Adrenal gland (tissue), 12 donors: ENCODE measurements around the gene SMPD2. TPM values are rescaled to one million over a fixed set of nuclear protein-coding genes. Genes with fewer than 3 reads are reported as not detected.
"Not testable (repeated sequence)": the region's sequence is repeated elsewhere in the genome, so short reads cannot be mapped to it uniquely, and the experiment has no call there.

Experiments
- DNase-seq, 7 donors: peaks; one replicate each; pipeline ENCODE4 v3.0.0-alpha.2; 2019 to 2020
- H3K27ac ChIP-seq, 5 donors: fragments of 200-600 bp; sonication (generic) in 4 of 5; 1 replicate in 3 of 5; 2 replicates in 2 of 5; pipeline versions ENCODE4 v1.5.1 to v1.8.0; 2016 to 2020; ENCODE audit warnings: mild to moderate bottlenecking in 1 of 5
- H3K27me3 ChIP-seq: fragments of 200-600 bp; 2 replicates; pipeline ENCODE4 v1.8.0; 2021
- H3K36me3 ChIP-seq, 2 donors: fragments of 200-600 bp; replicated peaks in 1 of 2; 1 replicate in 1 of 2; 2 replicates in 1 of 2; pipeline versions ENCODE4 v1.5.1 to v1.8.0; 2018 to 2022
- H3K4me1 ChIP-seq, 2 donors: fragments of 200-600 bp; replicated peaks in 1 of 2; 1 replicate in 1 of 2; 2 replicates in 1 of 2; pipeline versions ENCODE4 v1.5.1 to v1.8.0; 2018 to 2021
- H3K4me3 ChIP-seq, 4 donors: fragments of 200-600 bp; sonication (generic) in 3 of 4; one replicate each; pipeline ENCODE4 v1.5.1; 2016 to 2018
- H3K9me3 ChIP-seq, 3 donors: fragments of 200-600 bp; sonication (generic) in 1 of 3; replicated peaks in 1 of 3; 1 replicate in 2 of 3; 2 replicates in 1 of 3; pipeline versions ENCODE4 v1.5.1 to v1.8.0; 2016 to 2021
- CTCF ChIP-seq, 6 experiments: fragments of 450-650 bp in 4 of 6; fragments of 200-600 bp in 2 of 6; sonication (generic) in 1 of 6; IDR thresholded peaks; 1 replicate in 5 of 6; 2 replicates in 1 of 6; pipeline versions ENCODE4 v1.5.1 to v1.8.0; 2016 to 2021; ENCODE audit warnings: antibody characterized with exemption in 6 of 6, mild to moderate bottlenecking in 2 of 6, moderate library complexity in 1 of 6
- POLR2A ChIP-seq, 2 donors: fragments of 450-650 bp; IDR thresholded peaks; one replicate each; pipeline ENCODE4 v1.6.1; 2017; ENCODE audit warnings: antibody characterized with exemption in 2 of 2, mild to moderate bottlenecking in 2 of 2, moderate library complexity in 1 of 2
- WGBS, 4 donors: extraction: QIAGEN DNeasy Blood & Tissue Kit in 2 of 4; methylation state at CpG; one replicate each; pipeline versions ENCODE4 v1.1.5 to v1.1.7; 2013 to 2017; 5-methylcytosine and 5-hydroxymethylcytosine counted together
- intact Hi-C, 2 donors: fragments of 100-400 bp; cut with DNase I; formaldehyde crosslinking; loops; one replicate each; pipeline versions ENCODE4 v1.14.1 to v1.15.0; 2022 to 2023
- polyA plus RNA-seq, 3 donors: library from polyadenylated mRNA; stranded (reverse); fragments of 200-250 nt in 2 of 3; fragments of 350-450 nt in 1 of 3; fragmentation: Illumina TruSeq in 1 of 3; extraction: RNeasy Lipid Tissue Mini Kit (QIAGEN cat#74804) in 1 of 3; gene quantifications; one replicate each; pipeline ENCODE4 v1.2.3, GENCODE V29; 2013 to 2014
- total RNA-seq, 9 donors: library from RNA; depleted of rRNA in 4 of 9; stranded (reverse); fragments of >200 nt in 4 of 9; fragments of 120-200 nt in 1 of 9; fragmentation: NEBNext Ultra II Directional in 1 of 9; extraction: Animal tissue kit (Norgen Biotek cat#: 25700) in 1 of 9; gene quantifications; one replicate each; pipeline versions ENCODE4 v1.1.0 to v1.2.4, GENCODE V29; 2013 to 2023
- donor health status: healthy with polysubstance abuse.
- donor health status: Bipolar disorder and iron deficiency.
- donor health status: DM: yes; HTN: yes; CAD: no.
- donor health status: DM: no; HTN: no; CAD: no.
- donor health status: DM: no; HTN: no; CAD: no.
- donor health status: DM: yes; HTN: yes; CAD: no.

SMPD2 gene
- total and polyA plus RNA-seq, 12 donors, result 3.2 to 17.5 (median 10.4) TPM

- intact Hi-C loops, result no loop called here
- peak in 6 of 7 donors; percentile 66 to 78 (median 70) for DNase-seq
- Histone ChIP-seq H3K27ac (peak overlapping the region in 2 of 5 donors; percentile 21 to 83), H3K27me3 (no peaks in the 10 kb centered on the region), H3K9me3 (no peaks in the 10 kb centered on the region), H3K4me1 (peaks cover 15 to 34% of the 10 kb centered on the region in 2 donors), H3K4me3 (peak overlapping the region in 1 of 4 donors; percentile 84), H3K36me3 (no peaks in the 10 kb centered on the region)
- TF ChIP-seq CTCF (IDR thresholded peaks at IDR 0.05), result no peak
- no peak for TF ChIP-seq POLR2A (IDR thresholded peaks at IDR 0.05)
- 53 to 64% (median 63%) methylated on average over 16 of the region's 16 CpGs for WGBS, 4 donors
These were observed 16.4 kb downstream of the SMPD2 start for GRCh38 chr6:109456710-109457561.

GRCh38 chr6:109457562-109457996, 17.1 kb downstream of the SMPD2 start:
- Histone ChIP-seq H3K4me3 (no peak overlapping the region), H3K27me3 (no peaks in the 10 kb centered on the region), H3K36me3 (no peaks in the 10 kb centered on the region), H3K4me1 (peaks cover 15 to 34% of the 10 kb centered on the region in 2 donors), H3K9me3 (no peaks in the 10 kb centered on the region), H3K27ac (peak overlapping the region in 1 of 5 donors; percentile 83)
- no peak for TF ChIP-seq CTCF (IDR thresholded peaks at IDR 0.05)
- no peak for TF ChIP-seq POLR2A (IDR thresholded peaks at IDR 0.05)
- intact Hi-C loops, result no loop called here
- DNase-seq, result peak in 1 of 7 donors; percentile 46
- WGBS, 4 donors, result 77 to 85% (median 81%) methylated on average over 6 of the region's 6 CpGs

- DNase-seq, result peak in 1 of 7 donors; percentile 49
- no peaks in the 10 kb centered on the region for H3K27me3 ChIP-seq
- no peak overlapping the region for H3K27ac ChIP-seq
- intact Hi-C loops, result no loop called here
- no peak overlapping the region for H3K4me3 ChIP-seq
- H3K4me1 ChIP-seq, result peaks cover 15 to 33% of the 10 kb centered on the region in 2 donors
- H3K36me3 ChIP-seq, result no peaks in the 10 kb centered on the region
- TF ChIP-seq CTCF (IDR thresholded peaks at IDR 0.05) (no peak), POLR2A (IDR thresholded peaks at IDR 0.05) (no peak)
- 68 to 77% (median 74%) methylated on average over 5 of the region's 5 CpGs for WGBS, 4 donors
- no peaks in the 10 kb centered on the region for H3K9me3 ChIP-seq
These were observed 18.4 kb downstream of the SMPD2 start for GRCh38 chr6:109458774-109459531.

GRCh38 chr6:109460161-109460829, 19.8 kb downstream of the SMPD2 start:
- WGBS, 4 donors, result 77 to 93% (median 84%) methylated on average over 3 of the region's 3 CpGs
- Histone ChIP-seq H3K27me3 (no peaks in the 10 kb centered on the region), H3K27ac (no peak overlapping the region), H3K9me3 (no peaks in the 10 kb centered on the region), H3K4me3 (no peak overlapping the region), H3K36me3 (peaks cover 0 to 8% of the 10 kb centered on the region in 2 donors), H3K4me1 (peaks cover 11 to 21% of the 10 kb centered on the region in 2 donors)
- peak in 1 of 7 donors; percentile 31 for DNase-seq
- no peak for TF ChIP-seq POLR2A (IDR thresholded peaks at IDR 0.05)
- no peak for TF ChIP-seq CTCF (IDR thresholded peaks at IDR 0.05)
- intact Hi-C loops, result no loop called here

GRCh38 chr6:109461205-109461604, 20.7 kb downstream of the SMPD2 start:
- peaks cover 0 to 17% of the 10 kb centered on the region in 2 donors for H3K36me3 ChIP-seq
- H3K27ac ChIP-seq, intact Hi-C loops, H3K4me3 ChIP-seq, H3K27me3 ChIP-seq, DNase-seq, H3K9me3 ChIP-seq: not testable (repeated sequence)
- peaks cover 6 to 17% of the 10 kb centered on the region in 2 donors for H3K4me1 ChIP-seq
- 97 to 100% (median 98%) methylated on average over 1 of the region's 1 CpG for WGBS, 4 donors
